AG04450 (cell line): ENCODE results near the gene ATP2B2. TPM values are rescaled to one million over a fixed set of nuclear protein-coding genes. Genes with fewer than 3 reads are reported as not detected.

Experiments
- CTCF ChIA-PET: fragments of 300-600, 350-600 bp; formaldehyde crosslinking; extraction: SDS; loops from one replicate; lab custom pipeline; 2022; ENCODE audit warnings: antibody characterized with exemption, inconsistent platforms; lab: Charles Lee
- POLR2A ChIA-PET: fragments of 350-600 bp; formaldehyde crosslinking; extraction: SDS; loops from one replicate; lab custom pipeline; 2021; ENCODE audit warnings: antibody characterized with exemption, inconsistent platforms; lab: Yijun Ruan, JAX
- DNase-seq: peaks from one replicate; pipeline ENCODE4 v3.0.0-alpha.2; 2011; ENCODE audit warnings: low read depth, low spot score
- H3K27ac ChIP-seq: one replicate; pipeline ENCODE4 v1.5.1; 2012; ENCODE audit warnings: low read depth, low read length, control low read depth
- H3K27me3 ChIP-seq: one replicate; pipeline ENCODE4 v1.6.0; 2012; ENCODE audit warnings: low read length; ENCODE audit not compliant: control insufficient read depth, insufficient read depth
- H3K4me3 ChIP-seq: 2 replicates; pipeline ENCODE4 v1.5.1; 2011; ENCODE audit warnings: mild to moderate bottlenecking, low read depth, low read length, control low read depth
- H3K9me3 ChIP-seq: 2 replicates; pipeline ENCODE4 v1.5.1; 2012; ENCODE audit warnings: low read length; ENCODE audit not compliant: control insufficient read depth, insufficient read depth
- CTCF ChIP-seq: IDR thresholded peaks from 2 replicates; pipeline ENCODE4 v1.5.1; 2011; ENCODE audit warnings: low read depth, low read length, control low read depth, inconsistent platforms
- polyA plus RNA-seq: library from polyadenylated mRNA; depleted of rRNA; stranded (reverse); fragments of >200 nt; gene quantifications from 2 replicates; pipeline ENCODE4 v1.2.3, GENCODE V29; 2011

ATP2B2 gene
- polyA plus RNA-seq, 1 experiment = 0.01 TPM

DNA sequence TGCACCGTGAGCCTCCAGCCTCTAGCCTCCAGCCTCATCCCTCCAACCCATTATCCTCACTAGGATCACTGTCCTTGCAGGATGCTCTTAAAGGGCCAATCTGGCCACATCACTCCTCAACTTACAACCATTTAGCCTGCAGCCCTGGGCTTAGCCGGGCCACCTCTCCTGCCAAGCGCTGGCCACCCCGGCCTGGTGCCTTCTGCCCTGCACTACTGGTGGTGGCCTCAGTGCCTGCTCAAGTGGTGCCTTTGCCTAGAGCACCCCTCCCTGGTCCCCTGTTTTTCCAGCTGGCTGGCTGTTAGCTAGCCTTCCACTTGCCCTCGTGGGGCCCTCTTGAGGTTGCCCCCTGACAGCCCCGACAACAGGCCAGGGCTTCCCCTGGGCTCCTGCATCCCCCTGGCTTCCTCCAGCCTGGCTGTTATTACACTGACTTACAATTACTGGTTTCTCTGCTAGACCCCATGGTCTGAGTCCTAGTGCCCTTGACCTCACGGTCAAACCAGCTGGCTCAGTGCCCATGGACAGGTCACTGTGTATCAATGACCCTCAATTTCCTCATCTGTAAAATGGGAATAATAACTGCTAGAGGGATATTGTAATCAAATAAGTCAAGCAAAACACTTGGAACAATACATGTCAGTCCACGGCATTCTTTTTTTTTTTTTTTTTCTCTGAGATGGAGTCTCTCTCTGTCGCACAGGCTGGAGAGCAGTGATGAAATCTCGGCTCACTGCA, 15.5 kb downstream of the ATP2B2 start:
- CTCF ChIA-PET = no interaction called here
- H3K27me3 ChIP-seq = peaks cover 14% of the 10 kb centered on the region
- POLR2A ChIA-PET = no interaction called here
- no peak for DNase-seq
- H3K27ac ChIP-seq = no peak overlapping the region
- no peaks in the 10 kb centered on the region for H3K9me3 ChIP-seq
- H3K4me3 ChIP-seq = no peak overlapping the region
- no peak for TF ChIP-seq CTCF

- ChIA-PET POLR2A (no interaction called here), CTCF (no interaction called here)
- peaks cover 10% of the 10 kb centered on the region for H3K27me3 ChIP-seq
- no peak overlapping the region for H3K4me3 ChIP-seq
- H3K9me3 ChIP-seq = no peaks in the 10 kb centered on the region
- DNase-seq = no peak
- no peak overlapping the region for H3K27ac ChIP-seq
- TF ChIP-seq CTCF = no peak
These were observed 17.3 kb downstream of the ATP2B2 start for GRCh38 chr3:10487988-10488633.

GRCh38 chr3:10485806-10486205, 19.6 kb downstream of the ATP2B2 start:
- no peak for DNase-seq
- Histone ChIP-seq H3K9me3 (no peaks in the 10 kb centered on the region), H3K4me3 (no peak overlapping the region), H3K27me3 (peaks cover 9% of the 10 kb centered on the region), H3K27ac (no peak overlapping the region)
- ChIA-PET CTCF (no interaction called here), POLR2A (no interaction called here)
- TF ChIP-seq CTCF = no peak

GRCh38 chr3:10485380-10485779, 20.0 kb downstream of the ATP2B2 start:
- no peak for TF ChIP-seq CTCF
- no peaks in the 10 kb centered on the region for H3K9me3 ChIP-seq
- ChIA-PET CTCF (no interaction called here), POLR2A (no interaction called here)
- no peak overlapping the region for H3K4me3 ChIP-seq
- no peak for DNase-seq
- H3K27me3 ChIP-seq = peaks cover 10% of the 10 kb centered on the region
- H3K27ac ChIP-seq = no peak overlapping the region

GRCh38 chr3:10484709-10485108, 20.7 kb downstream of the ATP2B2 start:
- Histone ChIP-seq H3K4me3 (no peak overlapping the region), H3K27me3 (peaks cover 8% of the 10 kb centered on the region), H3K9me3 (no peaks in the 10 kb centered on the region), H3K27ac (no peak overlapping the region)
- TF ChIP-seq CTCF = no peak
- ChIA-PET CTCF (no interaction called here), POLR2A (no interaction called here)
- no peak for DNase-seq
